Panc1 (cell line): Measurements from ENCODE around the gene SMIM22.

Experiments
- POLR2AphosphoS5 ChIP-seq: IDR thresholded peaks from 2 replicates; pipeline ENCODE4 v1.6.1; 2012; ENCODE audit warnings: mild to moderate bottlenecking, low read depth, low read length, moderate library complexity
- SIN3A ChIP-seq: IDR thresholded peaks from 2 replicates; pipeline ENCODE4 v1.6.1; 2012; ENCODE audit warnings: low read depth, mild to moderate bottlenecking, low read length, moderate library complexity, borderline replicate concordance; ENCODE audit not compliant: insufficient read depth
- TCF7L2 ChIP-seq: IDR thresholded peaks from 2 replicates; pipeline ENCODE4 v1.6.1; 2011; ENCODE audit warnings: mild to moderate bottlenecking, low read depth, low read length, inconsistent platforms
- TF ChIP-seq, protein P1 (sequence below): fragments of 450-650 bp; IDR thresholded peaks from 2 replicates; pipeline ENCODE4 v1.5.1; 2017; ENCODE audit warnings: mild to moderate bottlenecking

GRCh38 chr16:4820652-4821051 lies 25.5 kb downstream of the SMIM22 start:
- TF ChIP-seq, protein P1, sequence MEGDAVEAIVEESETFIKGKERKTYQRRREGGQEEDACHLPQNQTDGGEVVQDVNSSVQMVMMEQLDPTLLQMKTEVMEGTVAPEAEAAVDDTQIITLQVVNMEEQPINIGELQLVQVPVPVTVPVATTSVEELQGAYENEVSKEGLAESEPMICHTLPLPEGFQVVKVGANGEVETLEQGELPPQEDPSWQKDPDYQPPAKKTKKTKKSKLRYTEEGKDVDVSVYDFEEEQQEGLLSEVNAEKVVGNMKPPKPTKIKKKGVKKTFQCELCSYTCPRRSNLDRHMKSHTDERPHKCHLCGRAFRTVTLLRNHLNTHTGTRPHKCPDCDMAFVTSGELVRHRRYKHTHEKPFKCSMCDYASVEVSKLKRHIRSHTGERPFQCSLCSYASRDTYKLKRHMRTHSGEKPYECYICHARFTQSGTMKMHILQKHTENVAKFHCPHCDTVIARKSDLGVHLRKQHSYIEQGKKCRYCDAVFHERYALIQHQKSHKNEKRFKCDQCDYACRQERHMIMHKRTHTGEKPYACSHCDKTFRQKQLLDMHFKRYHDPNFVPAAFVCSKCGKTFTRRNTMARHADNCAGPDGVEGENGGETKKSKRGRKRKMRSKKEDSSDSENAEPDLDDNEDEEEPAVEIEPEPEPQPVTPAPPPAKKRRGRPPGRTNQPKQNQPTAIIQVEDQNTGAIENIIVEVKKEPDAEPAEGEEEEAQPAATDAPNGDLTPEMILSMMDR, result no peak
- TF ChIP-seq TCF7L2, result no peak
- TF ChIP-seq SIN3A, result no peak
- no peak for TF ChIP-seq POLR2AphosphoS5
